HG02610 (cell line): Measurements from ENCODE around the gene NCF4.

Source experiments
- ATAC-seq: cut with Tn5 transposase; IDR thresholded peaks from one replicate; pipeline ENCODE4 v1.9.1; 2021; ENCODE audit warnings: mild to moderate bottlenecking, moderate library complexity; ENCODE audit not compliant: unreplicated experiment

NCF4 gene

GRCh38 chr22:36918586-36919284, 57.9 kb downstream of the NCF4 start:
- ATAC-seq = no peak

GRCh38 chr22:36921309-36922104, 60.7 kb downstream of the NCF4 start:
- ATAC-seq = peak; percentile 55

- no peak for ATAC-seq
Measured at GRCh38 chr22:36922105-36922608, 61.4 kb downstream of the NCF4 start.

GRCh38 chr22:36922711-36923110, 61.9 kb downstream of the NCF4 start:
- ATAC-seq = no peak

- ATAC-seq = no peak
Measured at GRCh38 chr22:36923131-36923788, 62.5 kb downstream of the NCF4 start.

- ATAC-seq = no peak
Measured at GRCh38 chr22:36924151-36924698, 63.4 kb downstream of the NCF4 start.

GRCh38 chr22:36925388-36926290, 64.8 kb downstream of the NCF4 start:
- ATAC-seq = no peak

- no peak for ATAC-seq
Measured at GRCh38 chr22:36926309-36926708, 65.5 kb downstream of the NCF4 start.

- no peak for ATAC-seq
Measured at GRCh38 chr22:36926721-36927435, 66.1 kb downstream of the NCF4 start.
